HFFc6 (cell line): Measurements from ENCODE around the gene HES6. TPM values are rescaled to one million over a fixed set of nuclear protein-coding genes. Genes with fewer than 3 reads are reported as not detected.

Experiments used
- DNase-seq: peaks from one replicate; pipeline ENCODE4 v3.0.0-alpha.2; 2018
- H3K27ac Mint-ChIP-seq: 2 replicates; pipeline ENCODE4 v1.8.0; 2020; ENCODE audit warnings: mild to moderate bottlenecking, mixed read lengths
- H3K27me3 Mint-ChIP-seq: 2 replicates; pipeline ENCODE4 v1.8.0; 2021; ENCODE audit warnings: mild to moderate bottlenecking, moderate library complexity, mixed read lengths; ENCODE audit not compliant: insufficient read depth
- H3K36me3 Mint-ChIP-seq: 2 replicates; pipeline ENCODE4 v1.8.0; 2021; ENCODE audit warnings: low read depth, mixed read lengths
- H3K4me1 Mint-ChIP-seq: 2 replicates; pipeline ENCODE4 v1.8.0; 2020; ENCODE audit warnings: low read depth, mixed read lengths
- H3K4me3 Mint-ChIP-seq: 2 replicates; pipeline ENCODE4 v1.8.0; 2020; ENCODE audit warnings: mild to moderate bottlenecking, moderate library complexity, mixed read lengths
- H3K9me3 Mint-ChIP-seq: 2 replicates; pipeline ENCODE4 v1.8.0; 2020; ENCODE audit warnings: mild to moderate bottlenecking, mixed read lengths
- total RNA-seq, 6 experiments: library from RNA; stranded (reverse); fragmentation: NEBNext Ultra II Directional; extraction: Animal tissue kit (Norgen Biotek cat#: 25700); gene quantifications; 2 replicates in 1 of 6; 3 replicates in 5 of 6; pipeline ENCODE4 v1.2.3, GENCODE V29; 2021
- TF ChIP-seq, protein P1 (sequence below): fragments of 200-600 bp; sonication (generic); IDR thresholded peaks from 2 replicates; pipeline ENCODE4 v1.5.0; 2021; ENCODE audit warnings: antibody characterized with exemption, mild to moderate bottlenecking

HES6 gene
- total RNA-seq, 6 experiments from 2014 or later = 0.47 to 1.0 (median 0.82) TPM

DNA sequence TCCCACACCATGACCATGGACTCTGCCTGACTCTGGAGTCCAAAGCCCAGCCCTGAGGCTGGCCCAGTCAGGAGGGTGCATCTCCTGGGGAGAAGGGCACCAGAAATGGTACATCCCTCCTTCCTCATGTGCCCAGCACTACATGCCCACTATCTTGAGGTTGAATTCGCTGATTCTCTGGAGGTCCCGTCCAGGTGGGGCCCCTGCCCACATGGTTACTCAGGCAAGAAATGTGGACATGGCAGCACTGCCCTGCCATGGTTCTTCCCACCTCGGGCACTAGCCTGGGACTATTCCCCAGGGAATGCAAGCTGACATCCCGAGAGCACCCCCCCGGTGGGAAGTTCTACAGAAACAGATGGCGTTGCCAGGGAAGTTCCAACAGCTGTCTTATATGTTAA lies 15.3 kb upstream of the HES6 start:
- TF ChIP-seq, protein P1, sequence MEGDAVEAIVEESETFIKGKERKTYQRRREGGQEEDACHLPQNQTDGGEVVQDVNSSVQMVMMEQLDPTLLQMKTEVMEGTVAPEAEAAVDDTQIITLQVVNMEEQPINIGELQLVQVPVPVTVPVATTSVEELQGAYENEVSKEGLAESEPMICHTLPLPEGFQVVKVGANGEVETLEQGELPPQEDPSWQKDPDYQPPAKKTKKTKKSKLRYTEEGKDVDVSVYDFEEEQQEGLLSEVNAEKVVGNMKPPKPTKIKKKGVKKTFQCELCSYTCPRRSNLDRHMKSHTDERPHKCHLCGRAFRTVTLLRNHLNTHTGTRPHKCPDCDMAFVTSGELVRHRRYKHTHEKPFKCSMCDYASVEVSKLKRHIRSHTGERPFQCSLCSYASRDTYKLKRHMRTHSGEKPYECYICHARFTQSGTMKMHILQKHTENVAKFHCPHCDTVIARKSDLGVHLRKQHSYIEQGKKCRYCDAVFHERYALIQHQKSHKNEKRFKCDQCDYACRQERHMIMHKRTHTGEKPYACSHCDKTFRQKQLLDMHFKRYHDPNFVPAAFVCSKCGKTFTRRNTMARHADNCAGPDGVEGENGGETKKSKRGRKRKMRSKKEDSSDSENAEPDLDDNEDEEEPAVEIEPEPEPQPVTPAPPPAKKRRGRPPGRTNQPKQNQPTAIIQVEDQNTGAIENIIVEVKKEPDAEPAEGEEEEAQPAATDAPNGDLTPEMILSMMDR = no peak
- no peak overlapping the region for H3K4me3 Mint-ChIP-seq
- no peaks in the 10 kb centered on the region for H3K27me3 Mint-ChIP-seq
- no peak overlapping the region for H3K27ac Mint-ChIP-seq
- no peak for DNase-seq
- peaks cover 4% of the 10 kb centered on the region; the same call in 1 of the 2 replicates for H3K36me3 Mint-ChIP-seq
- no peaks in the 10 kb centered on the region for H3K9me3 Mint-ChIP-seq
- no peaks in the 10 kb centered on the region for H3K4me1 Mint-ChIP-seq

DNA sequence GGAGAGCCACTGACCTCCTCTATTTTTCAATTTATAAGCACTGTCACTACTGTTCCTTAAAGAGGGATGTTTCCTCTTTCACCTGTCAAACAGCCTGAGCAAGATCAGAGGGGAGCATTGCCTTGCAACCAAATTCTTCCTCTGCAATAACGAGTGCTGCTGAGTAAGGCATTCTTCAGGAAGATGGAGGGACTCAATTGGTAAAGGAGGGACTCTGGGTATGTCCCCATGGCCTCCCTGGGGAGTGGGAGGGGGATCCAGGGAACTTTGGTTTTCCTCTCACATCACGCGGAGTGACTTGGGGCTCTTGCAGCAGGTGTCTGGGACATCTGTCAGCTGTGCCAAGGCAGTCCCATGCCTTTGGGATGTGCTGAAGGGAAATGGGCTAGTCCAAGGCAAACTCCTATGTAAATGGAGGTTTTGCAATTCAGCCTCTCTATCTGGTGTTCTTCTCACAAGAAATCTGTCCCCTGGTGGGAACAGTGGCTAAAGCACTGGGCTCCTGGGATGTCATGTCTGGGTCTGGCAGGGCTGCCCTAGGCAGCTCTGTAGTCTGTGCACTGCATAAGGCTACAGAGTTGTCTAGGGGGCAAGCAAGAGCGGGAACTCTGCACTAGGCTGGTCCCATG lies 14.4 kb upstream of the HES6 start:
- no peaks in the 10 kb centered on the region for H3K9me3 Mint-ChIP-seq
- no peaks in the 10 kb centered on the region for H3K4me1 Mint-ChIP-seq
- DNase-seq = no peak
- no peak overlapping the region for H3K27ac Mint-ChIP-seq
- TF ChIP-seq, protein P1 = no peak
- H3K4me3 Mint-ChIP-seq = no peak overlapping the region
- H3K27me3 Mint-ChIP-seq = no peaks in the 10 kb centered on the region
- H3K36me3 Mint-ChIP-seq = peaks cover 12% of the 10 kb centered on the region

DNA sequence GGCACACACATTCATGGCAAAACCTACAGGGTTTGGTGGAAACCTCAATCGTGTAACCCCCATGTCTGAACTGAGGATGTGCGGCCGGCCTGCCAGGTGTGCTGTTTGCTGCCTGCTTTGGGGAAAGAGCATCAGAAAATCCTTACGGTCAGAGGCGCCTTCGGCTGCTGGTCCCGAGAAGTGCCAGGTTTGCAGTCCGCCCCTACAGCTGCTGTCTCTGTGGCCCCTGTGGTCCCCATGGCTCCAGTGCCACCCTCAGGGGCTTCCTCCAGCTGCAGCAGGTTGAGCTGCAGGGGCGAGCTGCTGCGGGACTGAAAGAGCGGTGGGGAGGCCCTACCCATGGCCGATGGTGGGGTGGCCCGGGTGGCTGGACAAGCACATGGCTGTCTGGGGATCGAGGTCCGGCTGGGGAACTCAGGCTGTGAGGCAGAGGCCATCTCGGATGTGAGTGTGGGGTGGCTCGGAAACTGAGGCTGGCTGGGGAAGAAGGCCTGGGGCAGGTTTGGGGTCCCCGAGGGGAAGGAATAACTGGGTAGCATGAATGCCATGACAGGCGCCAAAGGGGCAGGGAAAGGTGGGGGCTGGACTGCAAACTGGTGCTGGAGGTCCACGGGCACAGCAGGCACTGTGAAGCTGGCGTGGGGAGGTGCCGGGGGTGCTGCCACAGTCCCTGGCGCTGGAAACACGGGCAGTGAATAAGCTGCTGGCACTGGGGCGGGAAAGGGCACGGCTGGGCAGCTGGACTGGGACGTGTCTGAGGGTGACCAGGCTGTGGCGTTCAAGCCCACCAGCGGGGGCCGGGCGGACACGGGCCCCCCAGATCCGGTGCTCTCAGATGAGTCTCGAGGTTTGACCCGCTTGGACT lies 13.2 kb upstream of the HES6 start:
- Mint-ChIP-seq H3K4me3 (no peak overlapping the region), H3K27ac (no peak overlapping the region), H3K4me1 (no peaks in the 10 kb centered on the region), H3K27me3 (no peaks in the 10 kb centered on the region), H3K36me3 (peaks cover 12% of the 10 kb centered on the region), H3K9me3 (no peaks in the 10 kb centered on the region)
- TF ChIP-seq, protein P1 = no peak
- DNase-seq = no peak

DNA sequence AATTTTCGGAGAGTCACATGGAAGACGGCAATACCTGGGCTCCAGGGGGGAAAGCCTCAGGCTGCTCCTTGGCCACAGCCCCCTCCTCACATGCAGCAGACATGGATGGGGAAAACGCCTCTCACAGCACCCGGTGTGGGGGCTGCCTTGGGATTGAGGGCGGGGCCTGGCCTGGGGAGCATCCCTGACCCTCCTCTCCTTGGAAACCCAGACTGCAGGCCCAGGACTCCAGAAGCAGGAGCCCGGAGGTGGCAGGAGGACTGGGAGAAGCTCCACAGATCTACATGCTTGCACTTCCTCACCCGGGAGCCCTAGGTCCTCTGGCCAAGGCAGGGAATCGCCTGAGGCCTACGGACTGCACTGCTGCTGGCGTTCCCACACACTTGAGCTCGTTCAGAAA lies 12.1 kb upstream of the HES6 start:
- TF ChIP-seq, protein P1 = no peak
- no peak overlapping the region for H3K4me3 Mint-ChIP-seq

DNA sequence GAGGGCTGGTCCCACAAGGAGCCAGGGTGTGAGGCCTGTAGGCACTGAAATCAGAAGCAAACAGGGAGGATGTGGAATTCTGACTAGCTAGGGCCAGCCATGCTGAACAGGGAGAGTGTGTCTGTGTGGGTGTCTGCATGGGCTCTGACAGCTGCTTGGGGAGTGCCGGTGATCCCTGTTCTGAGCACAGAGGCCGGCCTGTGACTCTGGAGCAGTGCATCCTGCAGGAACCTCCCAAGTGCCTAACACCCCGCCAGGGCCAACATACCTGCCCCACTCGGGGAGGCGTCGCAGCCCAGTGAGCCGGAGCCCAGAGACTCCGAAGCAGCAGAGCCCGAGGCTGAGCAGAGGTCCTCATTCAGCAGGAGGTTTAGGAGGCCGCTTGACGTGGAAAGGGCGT lies 11.5 kb upstream of the HES6 start:
- peaks cover 12% of the 10 kb centered on the region for H3K36me3 Mint-ChIP-seq
- no peaks in the 10 kb centered on the region; the same call in 1 of the 2 replicates for H3K27me3 Mint-ChIP-seq
- DNase-seq = no peak
- H3K9me3 Mint-ChIP-seq = no peaks in the 10 kb centered on the region
- H3K4me1 Mint-ChIP-seq = no peaks in the 10 kb centered on the region
- H3K4me3 Mint-ChIP-seq = no peak overlapping the region
- H3K27ac Mint-ChIP-seq = no peak overlapping the region
- TF ChIP-seq, protein P1 = no peak

More for the DNA sequence above, 12.1 kb upstream of the HES6 start:
- Mint-ChIP-seq H3K27ac (no peak overlapping the region), H3K27me3 (no peaks in the 10 kb centered on the region), H3K36me3 (peaks cover 12% of the 10 kb centered on the region), H3K4me1 (no peaks in the 10 kb centered on the region), H3K9me3 (no peaks in the 10 kb centered on the region)
- no peak for DNase-seq
